Right atrium auricular region (tissue), 2 donors: Measurements from ENCODE around the gene CNNM4. TPM values are rescaled to one million over a fixed set of nuclear protein-coding genes. Genes with fewer than 3 reads are reported as not detected.

Experiments used
- DNase-seq: peaks from one replicate; pipeline ENCODE4 v3.0.0-alpha.2; 2019; ENCODE audit warnings: low spot score
- H3K27ac ChIP-seq, 2 donors: fragments of 200-600 bp; sonication (generic); 1 replicate in 1 of 2; 2 replicates in 1 of 2; pipeline ENCODE4 v1.5.1; 2016 to 2019
- H3K27me3 ChIP-seq, 2 donors: fragments of 200-600 bp; sonication (generic); one replicate each; pipeline versions ENCODE4 v1.5.1 to v1.6.0; 2017 to 2019
- H3K36me3 ChIP-seq: fragments of 200-600 bp; sonication (generic); one replicate; pipeline ENCODE4 v1.5.1; 2016
- H3K4me1 ChIP-seq, 2 donors: fragments of 200-600 bp; sonication (generic); one replicate each; pipeline versions ENCODE4 v1.5.1 to v1.6.0; 2017 to 2019
- H3K4me3 ChIP-seq, 2 donors: fragments of 200-600 bp; sonication (generic); 1 replicate in 1 of 2; 2 replicates in 1 of 2; pipeline ENCODE4 v1.5.1; 2017 to 2019; ENCODE audit warnings: mild to moderate bottlenecking in 1 of 2, moderate library complexity in 1 of 2
- H3K9me3 ChIP-seq, 2 donors: fragments of 200-600 bp; sonication (generic); one replicate each; pipeline ENCODE4 v1.5.1; 2019
- CTCF ChIP-seq, 2 donors: fragments of 200-600 bp; sonication (generic); IDR thresholded peaks; one replicate each; pipeline ENCODE4 v1.5.1; 2019; ENCODE audit warnings: antibody characterized with exemption in 2 of 2
- total RNA-seq, 2 donors: library from RNA; depleted of rRNA; stranded (reverse); fragments of >200 nt; gene quantifications; one replicate each; pipeline ENCODE4 v1.1.0, GENCODE V29; 2016

CNNM4 gene
- total RNA-seq, 2 donors from 2014 or later, result 22.1 to 22.2 TPM

- TF ChIP-seq CTCF (IDR thresholded peaks at IDR 0.05), result no peak
- H3K27me3 ChIP-seq, result no peaks in the 10 kb centered on the region
- no peaks in the 10 kb centered on the region for H3K4me1 ChIP-seq
- H3K36me3 ChIP-seq, result no peaks in the 10 kb centered on the region
- H3K9me3 ChIP-seq, result no peaks in the 10 kb centered on the region
- no peak overlapping the region for H3K27ac ChIP-seq
- DNase-seq, result no peak
- no peak overlapping the region for H3K4me3 ChIP-seq
These were observed 6.9 kb upstream of the CNNM4 start for GRCh38 chr2:96753661-96754282.

- Histone ChIP-seq H3K27ac (no peak overlapping the region), H3K36me3 (no peaks in the 10 kb centered on the region), H3K4me1 (no peaks in the 10 kb centered on the region), H3K9me3 (no peaks in the 10 kb centered on the region), H3K27me3 (no peaks in the 10 kb centered on the region), H3K4me3 (no peak overlapping the region)
- TF ChIP-seq CTCF (IDR thresholded peaks at IDR 0.05), result no peak
- no peak for DNase-seq
These were observed 6.4 kb upstream of the CNNM4 start for GRCh38 chr2:96754317-96754716.

- peaks cover 0 to 15% of the 10 kb centered on the region in 2 donors for H3K4me1 ChIP-seq
- TF ChIP-seq CTCF (IDR thresholded peaks at IDR 0.05), result no peak
- no peaks in the 10 kb centered on the region for H3K9me3 ChIP-seq
- no peak overlapping the region for H3K27ac ChIP-seq
- no peak overlapping the region for H3K4me3 ChIP-seq
- H3K36me3 ChIP-seq, result no peaks in the 10 kb centered on the region
- no peak for DNase-seq
- no peaks in the 10 kb centered on the region for H3K27me3 ChIP-seq
These were observed 3.8 kb upstream of the CNNM4 start for GRCh38 chr2:96756788-96757476.

- no peak for TF ChIP-seq CTCF (IDR thresholded peaks at IDR 0.05)
These were observed 3.2 kb upstream of the CNNM4 start for GRCh38 chr2:96757477-96757860.

GRCh38 chr2:96758987-96759386 lies 1.7 kb upstream of the CNNM4 start:
- H3K27ac ChIP-seq, result no peak overlapping the region
- no peak for DNase-seq
- H3K4me3 ChIP-seq, result no peak overlapping the region
- H3K27me3 ChIP-seq, result no peaks in the 10 kb centered on the region
- H3K36me3 ChIP-seq, result no peaks in the 10 kb centered on the region
- no peaks in the 10 kb centered on the region for H3K9me3 ChIP-seq
- no peak for TF ChIP-seq CTCF (IDR thresholded peaks at IDR 0.05)
- H3K4me1 ChIP-seq, result peaks cover 0 to 35% of the 10 kb centered on the region in 2 donors

More at GRCh38 chr2:96757477-96757860, 3.2 kb upstream of the CNNM4 start:
- Histone ChIP-seq H3K27ac (no peak overlapping the region), H3K9me3 (no peaks in the 10 kb centered on the region), H3K4me3 (no peak overlapping the region), H3K4me1 (peaks cover 0 to 20% of the 10 kb centered on the region in 2 donors), H3K27me3 (no peaks in the 10 kb centered on the region), H3K36me3 (no peaks in the 10 kb centered on the region)
- DNase-seq, result no peak
